Ascending aorta (tissue), 2 donors: ENCODE data around the gene ATG4A. TPM values are rescaled to one million over a fixed set of nuclear protein-coding genes. Genes with fewer than 3 reads are reported as not detected.

ENCODE experiments used
- DNase-seq, 2 donors: peaks; one replicate each; pipeline ENCODE4 v3.0.0-alpha.2; 2019; ENCODE audit warnings: low spot score in 2 of 2
- H3K27ac ChIP-seq, 2 donors: fragments of 200-600 bp; sonication (generic); one replicate each; pipeline ENCODE4 v1.5.1; 2016 to 2017; ENCODE audit warnings: mild to moderate bottlenecking in 1 of 2
- H3K27me3 ChIP-seq: fragments of 200-600 bp; sonication (generic); one replicate; pipeline ENCODE4 v1.5.1; 2017
- H3K36me3 ChIP-seq, 2 donors: fragments of 200-600 bp; sonication (generic); one replicate each; pipeline ENCODE4 v1.5.1; 2016
- H3K4me1 ChIP-seq, 2 donors: fragments of 200-600 bp; sonication (generic); one replicate each; pipeline ENCODE4 v1.5.1; 2016 to 2017; ENCODE audit warnings: mild to moderate bottlenecking in 1 of 2
- H3K4me3 ChIP-seq, 2 donors: fragments of 200-600 bp; sonication (generic); one replicate each; pipeline ENCODE4 v1.5.1; 2016 to 2017; ENCODE audit warnings: mild to moderate bottlenecking in 1 of 2
- H3K9me3 ChIP-seq, 2 donors: fragments of 200-600 bp; sonication (generic); one replicate each; pipeline ENCODE4 v1.5.1; 2016
- intact Hi-C: fragments of 100-400 bp; cut with DNase I; formaldehyde crosslinking; loops from one replicate; pipeline ENCODE4 v1.15.1; 2023
- total RNA-seq: library from RNA; depleted of rRNA; stranded (reverse); fragments of >200 nt; gene quantifications from one replicate; pipeline ENCODE4 v1.1.0, GENCODE V29; 2016
- TF ChIP-seq, protein P1 (sequence below), 3 experiments: fragments of 200-600 bp in 2 of 3; fragments of 450-650 bp in 1 of 3; sonication (generic) in 2 of 3; IDR thresholded peaks; one replicate each; pipeline ENCODE4 v1.5.1; 2016 to 2019; ENCODE audit warnings: antibody characterized with exemption in 3 of 3, mild to moderate bottlenecking in 1 of 3, moderate library complexity in 1 of 3

The ATG4A gene
- total RNA-seq, 1 donor from 2014 or later = 15.0 TPM

GRCh38 chrX:108178143-108178498, 86.5 kb downstream of the ATG4A start:
- Histone ChIP-seq H3K36me3 (no peaks in the 10 kb centered on the region), H3K9me3 (no peaks in the 10 kb centered on the region), H3K4me1 (no peaks in the 10 kb centered on the region), H3K27me3 (no peaks in the 10 kb centered on the region), H3K4me3 (no peak overlapping the region), H3K27ac (no peak overlapping the region)
- intact Hi-C loops = no loop called here
- DNase-seq = no peak
- TF ChIP-seq, protein P1, sequence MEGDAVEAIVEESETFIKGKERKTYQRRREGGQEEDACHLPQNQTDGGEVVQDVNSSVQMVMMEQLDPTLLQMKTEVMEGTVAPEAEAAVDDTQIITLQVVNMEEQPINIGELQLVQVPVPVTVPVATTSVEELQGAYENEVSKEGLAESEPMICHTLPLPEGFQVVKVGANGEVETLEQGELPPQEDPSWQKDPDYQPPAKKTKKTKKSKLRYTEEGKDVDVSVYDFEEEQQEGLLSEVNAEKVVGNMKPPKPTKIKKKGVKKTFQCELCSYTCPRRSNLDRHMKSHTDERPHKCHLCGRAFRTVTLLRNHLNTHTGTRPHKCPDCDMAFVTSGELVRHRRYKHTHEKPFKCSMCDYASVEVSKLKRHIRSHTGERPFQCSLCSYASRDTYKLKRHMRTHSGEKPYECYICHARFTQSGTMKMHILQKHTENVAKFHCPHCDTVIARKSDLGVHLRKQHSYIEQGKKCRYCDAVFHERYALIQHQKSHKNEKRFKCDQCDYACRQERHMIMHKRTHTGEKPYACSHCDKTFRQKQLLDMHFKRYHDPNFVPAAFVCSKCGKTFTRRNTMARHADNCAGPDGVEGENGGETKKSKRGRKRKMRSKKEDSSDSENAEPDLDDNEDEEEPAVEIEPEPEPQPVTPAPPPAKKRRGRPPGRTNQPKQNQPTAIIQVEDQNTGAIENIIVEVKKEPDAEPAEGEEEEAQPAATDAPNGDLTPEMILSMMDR (IDR thresholded peaks at IDR 0.05) = no peak

GRCh38 chrX:108186811-108187210, 95.2 kb downstream of the ATG4A start:
- no peaks in the 10 kb centered on the region for H3K4me1 ChIP-seq
- DNase-seq = no peak
- no peaks in the 10 kb centered on the region for H3K27me3 ChIP-seq
- H3K27ac ChIP-seq = no peak overlapping the region
- no peaks in the 10 kb centered on the region for H3K36me3 ChIP-seq
- intact Hi-C loops = no loop called here
- TF ChIP-seq, protein P1 (IDR thresholded peaks at IDR 0.05) = no peak
- no peaks in the 10 kb centered on the region for H3K9me3 ChIP-seq
- no peak overlapping the region for H3K4me3 ChIP-seq

GRCh38 chrX:108198420-108198819, 106.8 kb downstream of the ATG4A start:
- Histone ChIP-seq H3K9me3 (no peaks in the 10 kb centered on the region), H3K36me3 (no peaks in the 10 kb centered on the region), H3K27me3 (no peaks in the 10 kb centered on the region), H3K4me3 (no peak overlapping the region), H3K27ac (no peak overlapping the region), H3K4me1 (no peaks in the 10 kb centered on the region)
- no peak for DNase-seq
- intact Hi-C loops = no loop called here
- TF ChIP-seq, protein P1 (IDR thresholded peaks at IDR 0.05) = no peak

DNA sequence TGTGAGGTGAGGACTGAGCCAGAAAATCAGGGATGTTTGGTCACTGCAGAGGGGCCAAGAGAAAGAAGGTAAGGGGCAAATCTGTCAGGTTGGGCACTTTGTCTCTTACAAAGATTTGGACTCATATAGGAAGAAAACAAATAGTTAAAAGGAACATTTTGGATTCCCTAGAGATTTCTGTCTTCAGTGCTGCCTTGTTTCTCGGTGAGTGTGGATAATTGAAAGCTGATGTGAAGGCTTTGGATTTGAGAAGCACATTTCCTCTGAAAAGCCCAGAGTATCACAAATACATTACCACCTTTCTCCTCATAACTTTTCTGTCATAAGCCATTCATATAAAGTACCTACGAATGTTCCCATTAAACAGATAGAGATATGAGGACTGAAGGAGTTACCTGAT, 107.5 kb downstream of the ATG4A start:
- Histone ChIP-seq H3K9me3 (no peaks in the 10 kb centered on the region), H3K27ac (no peak overlapping the region), H3K4me3 (no peak overlapping the region), H3K4me1 (no peaks in the 10 kb centered on the region), H3K36me3 (no peaks in the 10 kb centered on the region), H3K27me3 (no peaks in the 10 kb centered on the region)
- TF ChIP-seq, protein P1 (IDR thresholded peaks at IDR 0.05) = no peak
- DNase-seq = no peak
- intact Hi-C loops = no loop called here

DNA sequence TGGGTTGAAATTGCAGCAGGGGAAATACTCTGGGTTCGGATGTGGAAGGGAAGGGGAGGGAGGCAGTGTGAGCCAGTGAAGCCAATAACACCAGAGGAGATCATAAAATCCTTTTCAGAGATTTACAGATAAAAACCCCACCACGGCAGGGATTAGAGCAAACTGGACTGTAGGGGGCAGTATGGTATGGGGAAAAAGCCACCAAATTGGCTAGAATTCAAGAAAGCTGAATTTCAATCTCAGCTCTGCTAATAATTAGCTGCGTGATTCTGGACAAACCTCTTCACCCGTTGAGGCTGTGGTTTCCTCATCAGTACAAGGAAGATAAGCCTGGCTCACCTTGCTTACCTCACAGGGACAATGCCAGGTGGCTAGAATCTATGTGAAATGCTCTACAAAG, 108.1 kb downstream of the ATG4A start:
- no peaks in the 10 kb centered on the region for H3K4me1 ChIP-seq
- no peak overlapping the region for H3K4me3 ChIP-seq
- TF ChIP-seq, protein P1 (IDR thresholded peaks at IDR 0.05) = peak in 2 of 3 experiments; percentile 44 to 47
- H3K9me3 ChIP-seq = no peaks in the 10 kb centered on the region
- no peak for DNase-seq
- no peaks in the 10 kb centered on the region for H3K36me3 ChIP-seq
- no peak overlapping the region for H3K27ac ChIP-seq
- H3K27me3 ChIP-seq = no peaks in the 10 kb centered on the region
- intact Hi-C loops = no loop called here

GRCh38 chrX:108203540-108203939, 112.0 kb downstream of the ATG4A start:
- Histone ChIP-seq H3K36me3 (no peaks in the 10 kb centered on the region), H3K27me3 (no peaks in the 10 kb centered on the region)

More at GRCh38 chrX:108203540-108203939, 112.0 kb downstream of the ATG4A start:
- TF ChIP-seq, protein P1 (IDR thresholded peaks at IDR 0.05) = no peak
- intact Hi-C loops = no loop called here
- no peak for DNase-seq
- Histone ChIP-seq H3K4me3 (no peak overlapping the region), H3K4me1 (no peaks in the 10 kb centered on the region), H3K9me3 (no peaks in the 10 kb centered on the region), H3K27ac (no peak overlapping the region)
